ENCODE measurements around the gene GPANK1. TPM values are rescaled to one million over a fixed set of nuclear protein-coding genes. Genes with fewer than 3 reads are reported as not detected.

The GPANK1 gene
- total RNA-seq, 1 experiment from 2014 or later = 52.4 TPM

DNA sequence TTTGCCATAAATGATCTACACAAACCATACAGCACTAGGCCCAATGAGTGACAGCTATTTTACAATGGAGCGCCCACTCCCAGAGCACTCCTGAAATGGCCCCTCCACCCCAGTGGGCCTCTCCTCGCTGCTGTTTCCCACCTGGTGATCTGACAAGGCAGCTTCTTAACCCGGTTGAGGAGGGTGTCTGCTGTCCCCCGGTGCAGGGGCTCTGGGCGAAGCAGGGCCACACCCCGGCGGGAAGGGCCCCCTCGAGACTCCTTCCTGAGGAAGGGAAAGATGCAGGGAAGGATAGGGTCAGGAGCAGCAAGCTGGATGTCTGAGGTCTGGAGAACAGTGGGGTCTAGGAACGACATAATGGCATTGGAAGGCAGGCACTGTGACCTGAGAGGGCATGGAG is 28.1 kb upstream of the GPANK1 start:
- in situ Hi-C loops (cut with HindIII; ENCODE audit: low pct_unique_long_range_greater_than_20kb, low sequenced_read_pairs) = no loop called here
- no peak for DNase-seq (ENCODE audit: low read depth)

DNA sequence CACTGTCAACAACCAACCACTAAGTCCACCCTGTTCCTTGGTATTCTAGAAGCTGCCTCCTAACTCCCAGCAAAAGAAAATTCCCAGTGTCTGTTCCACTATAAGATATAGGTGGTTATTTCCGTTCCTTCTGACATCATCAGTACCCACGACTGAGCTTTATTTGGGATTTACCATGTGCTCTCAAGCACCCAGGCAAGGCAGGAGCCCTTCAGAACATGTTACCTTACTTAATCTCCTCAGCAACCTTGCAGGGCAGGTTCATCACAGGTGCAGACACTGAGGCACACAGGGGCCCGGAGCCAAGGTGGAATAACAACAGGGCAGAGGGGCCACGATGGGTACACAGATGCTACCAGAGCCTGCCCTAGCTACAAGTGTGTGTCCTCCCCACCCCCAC is 27.6 kb upstream of the GPANK1 start:
- no peak for DNase-seq (ENCODE audit: low read depth)
- in situ Hi-C loops (cut with HindIII; ENCODE audit: low pct_unique_long_range_greater_than_20kb, low sequenced_read_pairs) = no loop called here

DNA sequence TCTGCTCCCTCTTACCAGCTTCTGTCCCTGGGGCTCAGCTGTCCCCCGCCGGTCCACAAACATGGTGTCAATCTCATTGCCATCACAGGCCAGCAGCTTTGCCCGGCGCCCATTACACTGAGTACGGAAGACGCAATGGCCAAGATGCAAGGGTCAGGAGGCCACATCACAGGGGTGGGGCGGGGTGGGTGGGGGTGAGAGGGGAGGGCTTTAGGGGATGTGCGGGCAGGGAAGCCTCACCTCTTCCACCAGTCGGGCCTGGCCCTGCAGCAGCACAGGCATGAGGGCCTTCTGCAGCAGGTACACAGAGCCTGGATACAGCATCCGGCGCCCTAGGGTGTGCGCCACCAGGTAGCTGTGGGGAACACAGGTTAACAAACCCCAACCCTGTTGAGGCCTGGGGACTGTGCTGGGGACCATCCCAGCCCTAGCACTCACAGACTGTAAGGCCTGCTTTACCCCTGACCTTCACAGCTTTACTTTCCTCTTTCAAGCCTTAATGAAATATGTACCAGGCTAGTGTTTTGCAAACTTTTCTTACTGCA is 26.8 kb upstream of the GPANK1 start:
- in situ Hi-C loops (cut with HindIII; ENCODE audit: low pct_unique_long_range_greater_than_20kb, low sequenced_read_pairs) = no loop called here
- DNase-seq (ENCODE audit: low read depth) = no peak

DNA sequence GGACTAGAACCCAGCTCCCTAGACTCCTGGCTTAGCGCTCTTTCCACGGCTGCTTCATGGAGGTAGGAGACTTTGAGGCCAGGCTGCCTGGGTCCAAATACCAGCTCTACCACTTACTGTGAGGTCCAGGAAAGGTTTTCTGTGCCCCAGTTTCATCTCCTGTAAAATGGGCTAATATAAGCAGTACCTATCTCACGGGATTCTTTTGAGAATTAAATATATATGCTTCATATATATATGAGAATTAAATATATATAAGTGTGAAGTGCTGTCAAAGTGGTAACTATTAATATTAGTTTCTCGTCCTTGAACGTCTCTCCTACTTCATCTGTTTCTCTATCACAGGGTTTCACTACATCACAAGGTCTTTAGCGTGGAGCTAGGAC is 26.3 kb upstream of the GPANK1 start:
- in situ Hi-C loops (cut with HindIII; ENCODE audit: low pct_unique_long_range_greater_than_20kb, low sequenced_read_pairs) = no loop called here
- no peak for DNase-seq (ENCODE audit: low read depth)

DNA sequence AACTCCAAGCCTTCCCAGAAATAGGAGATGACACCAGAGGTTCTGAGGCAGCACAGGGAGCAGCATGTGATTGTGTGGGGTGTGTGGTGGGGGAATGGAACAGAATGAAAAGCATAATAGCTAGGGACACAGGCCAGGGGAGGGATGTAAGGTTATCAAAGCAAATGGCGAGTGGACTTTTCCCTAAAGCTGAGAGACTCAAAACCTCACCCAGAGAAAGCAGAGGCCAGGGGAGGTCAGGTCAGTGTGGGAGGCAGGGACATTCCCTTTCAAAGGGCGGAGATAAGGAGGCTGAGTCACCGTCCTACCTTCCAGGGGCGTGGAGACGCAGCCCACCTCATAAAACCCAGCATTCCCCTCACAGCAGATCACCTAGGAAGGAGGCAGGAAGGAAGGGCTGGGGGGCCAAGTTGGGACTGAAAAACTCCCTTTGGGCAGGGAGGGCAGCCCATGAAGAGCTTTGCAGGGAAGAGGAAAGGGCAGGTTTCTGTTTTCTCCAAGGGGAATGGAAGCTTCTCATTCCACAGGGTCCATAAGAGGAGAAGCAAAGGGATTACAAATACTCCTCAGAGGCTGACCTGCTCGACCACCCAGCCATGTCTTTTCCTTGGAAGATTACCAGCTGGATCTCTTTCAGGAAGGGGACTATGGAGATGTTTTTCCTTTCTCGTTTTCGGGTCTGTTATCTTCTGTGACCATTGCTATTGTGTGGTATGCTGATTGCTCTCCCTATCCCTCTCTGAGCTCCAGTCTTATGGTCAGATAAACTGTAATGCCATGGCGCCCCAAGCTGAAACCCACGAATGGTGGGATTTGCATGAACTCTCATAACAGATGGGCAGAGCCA is 25.7 kb upstream of the GPANK1 start:
- in situ Hi-C loops (cut with HindIII; ENCODE audit: low pct_unique_long_range_greater_than_20kb, low sequenced_read_pairs) = no loop called here
- DNase-seq (ENCODE audit: low read depth) = no peak

DNA sequence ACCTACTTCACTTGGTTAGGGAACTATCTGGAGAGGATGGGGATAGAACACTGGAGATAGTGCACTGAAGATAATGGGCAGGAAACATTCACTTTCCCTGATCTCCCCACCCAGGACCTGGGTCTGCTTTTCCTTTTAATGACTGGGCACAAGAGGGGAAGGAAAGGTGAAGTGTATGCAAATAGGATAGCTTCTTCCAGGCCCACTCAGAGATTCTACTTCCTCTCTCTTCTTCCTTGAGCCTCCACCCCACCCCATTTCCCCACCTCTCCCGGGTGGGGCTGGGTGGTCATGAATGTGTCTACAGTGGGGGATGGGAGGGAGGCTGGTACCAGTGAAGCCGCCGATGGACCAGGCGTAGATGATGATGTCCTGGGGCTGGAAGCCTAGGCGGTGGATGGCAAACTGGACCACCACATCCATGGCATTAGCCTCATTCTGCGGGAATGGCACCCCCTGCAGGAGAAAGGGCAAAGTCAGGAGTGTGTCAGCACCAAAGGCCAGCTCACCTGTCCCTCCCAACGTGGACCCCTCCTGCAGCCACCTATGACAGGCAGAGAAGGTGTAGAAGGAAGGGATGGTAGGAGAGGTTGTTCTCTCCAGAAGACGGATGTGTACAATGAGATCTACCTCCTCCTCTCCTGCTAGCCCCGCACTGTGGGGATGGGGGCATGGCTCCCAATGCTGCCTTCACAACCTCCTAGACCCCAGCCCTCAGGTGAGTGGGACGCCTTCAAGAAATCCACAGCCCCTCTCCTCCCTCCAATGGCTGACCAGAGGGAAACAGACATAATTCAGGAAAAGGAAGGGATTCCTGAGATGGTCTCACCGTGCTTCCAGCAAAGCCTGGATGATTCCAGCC is 24.7 kb upstream of the GPANK1 start:
- in situ Hi-C loops (cut with HindIII; ENCODE audit: low pct_unique_long_range_greater_than_20kb, low sequenced_read_pairs) = no loop called here
- DNase-seq (ENCODE audit: low read depth) = no peak

DNA sequence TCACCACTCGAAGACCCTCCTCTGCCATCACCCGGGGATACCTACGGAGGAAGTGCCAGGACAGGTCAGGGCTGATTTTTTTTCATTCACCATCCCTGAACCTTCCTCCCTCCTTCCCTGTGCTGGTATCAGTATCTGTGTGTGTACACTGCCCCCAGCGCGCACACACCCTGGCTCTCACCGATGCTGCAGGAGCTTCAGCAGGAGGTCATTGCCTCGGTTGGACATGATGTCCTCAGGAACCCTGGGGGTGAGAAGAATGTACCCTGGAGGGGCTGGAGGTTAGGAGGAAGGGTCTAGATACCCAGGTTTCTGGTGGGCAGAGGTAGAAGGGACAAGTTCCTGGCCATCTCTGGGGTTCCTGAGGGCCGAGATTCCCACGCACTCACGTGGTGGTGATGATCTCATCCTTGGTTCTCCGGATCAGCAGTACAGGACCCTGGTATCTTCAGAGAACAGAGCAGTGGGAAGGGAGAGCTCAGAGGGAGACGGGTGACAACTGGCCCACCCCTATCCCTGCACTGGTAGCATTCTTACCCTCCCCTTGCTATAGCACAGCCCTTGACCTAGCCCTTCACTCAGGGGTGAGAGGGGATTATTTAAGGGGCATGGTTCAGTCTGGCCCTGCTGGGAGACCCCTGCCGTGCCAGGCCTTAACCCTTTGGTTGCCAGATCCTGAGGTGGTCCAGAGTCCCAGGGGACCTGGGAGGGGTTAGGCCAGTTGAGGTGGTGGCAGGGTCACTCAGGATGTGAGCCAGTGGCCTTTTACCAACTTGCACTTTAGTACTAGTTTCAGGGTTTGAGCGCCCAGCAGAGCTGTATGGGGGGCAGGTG is 23.3 kb upstream of the GPANK1 start:
- in situ Hi-C loops (cut with HindIII; ENCODE audit: low pct_unique_long_range_greater_than_20kb, low sequenced_read_pairs) = no loop called here
- no peak for DNase-seq (ENCODE audit: low read depth)

DNA sequence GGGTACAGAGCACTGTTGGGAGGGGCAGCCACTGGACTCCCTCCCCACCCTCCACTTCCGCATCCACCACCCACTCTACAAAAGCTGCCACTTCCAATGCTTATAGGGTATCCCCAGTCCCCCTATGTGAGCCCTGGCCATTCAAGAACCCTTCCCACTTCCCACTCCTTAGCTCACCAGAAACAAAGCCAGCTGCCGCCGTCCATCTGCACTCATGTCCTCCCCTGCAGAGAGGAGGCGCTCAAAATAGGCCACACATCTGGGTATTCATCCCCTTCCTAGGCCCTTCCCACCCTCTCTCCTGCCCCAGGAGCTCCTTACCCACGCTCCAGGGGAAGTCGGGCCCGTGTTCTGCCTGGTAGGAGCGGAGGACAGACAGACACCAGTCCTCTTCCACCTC is 22.5 kb upstream of the GPANK1 start:
- no peak for DNase-seq (ENCODE audit: low read depth)
- in situ Hi-C loops (cut with HindIII; ENCODE audit: low pct_unique_long_range_greater_than_20kb, low sequenced_read_pairs) = no loop called here

DNA sequence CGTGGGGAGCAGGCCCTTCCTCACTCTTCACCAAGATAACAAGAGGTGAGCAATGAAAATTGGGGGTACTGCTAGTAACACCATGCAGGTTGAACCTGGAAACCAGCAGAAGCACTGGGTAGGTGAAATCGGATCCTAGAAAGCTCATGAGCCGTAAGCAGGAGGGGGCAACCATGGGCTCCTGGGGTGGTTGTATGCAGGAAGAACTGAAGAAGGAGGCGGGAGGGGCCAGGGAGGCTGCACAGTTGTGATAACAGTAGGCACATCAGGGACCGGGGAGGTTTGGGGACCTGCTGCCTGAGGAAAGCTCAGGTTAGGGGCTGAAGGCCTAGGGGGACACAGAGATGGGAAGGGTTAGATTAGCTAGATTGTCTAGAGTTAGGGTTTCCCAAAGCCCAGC is 21.7 kb upstream of the GPANK1 start:
- in situ Hi-C loops (cut with HindIII; ENCODE audit: low pct_unique_long_range_greater_than_20kb, low sequenced_read_pairs) = no loop called here
- DNase-seq (ENCODE audit: low read depth) = no peak

DNA sequence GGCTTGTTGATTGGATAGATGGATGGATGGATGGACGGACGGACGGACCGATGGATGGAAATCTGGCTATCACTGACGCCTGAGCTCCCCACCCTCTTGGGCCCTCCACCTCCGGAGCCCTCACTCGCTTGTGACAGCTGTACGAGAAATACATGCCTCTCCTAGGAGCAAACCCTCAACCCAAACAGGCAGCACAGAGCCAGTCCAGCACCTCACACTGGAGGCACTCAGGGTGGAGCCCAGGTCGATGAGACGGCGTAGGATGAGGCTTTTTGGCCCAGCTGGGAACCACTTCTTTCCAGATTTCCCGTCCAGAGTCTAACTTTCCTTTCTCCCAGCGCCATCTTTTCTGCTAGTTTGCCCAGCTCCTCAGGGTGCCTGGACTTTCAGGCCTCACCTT is 18.8 kb upstream of the GPANK1 start:
- DNase-seq (ENCODE audit: low read depth) = no peak
- in situ Hi-C loops (cut with HindIII; ENCODE audit: low pct_unique_long_range_greater_than_20kb, low sequenced_read_pairs) = no loop called here

DNA sequence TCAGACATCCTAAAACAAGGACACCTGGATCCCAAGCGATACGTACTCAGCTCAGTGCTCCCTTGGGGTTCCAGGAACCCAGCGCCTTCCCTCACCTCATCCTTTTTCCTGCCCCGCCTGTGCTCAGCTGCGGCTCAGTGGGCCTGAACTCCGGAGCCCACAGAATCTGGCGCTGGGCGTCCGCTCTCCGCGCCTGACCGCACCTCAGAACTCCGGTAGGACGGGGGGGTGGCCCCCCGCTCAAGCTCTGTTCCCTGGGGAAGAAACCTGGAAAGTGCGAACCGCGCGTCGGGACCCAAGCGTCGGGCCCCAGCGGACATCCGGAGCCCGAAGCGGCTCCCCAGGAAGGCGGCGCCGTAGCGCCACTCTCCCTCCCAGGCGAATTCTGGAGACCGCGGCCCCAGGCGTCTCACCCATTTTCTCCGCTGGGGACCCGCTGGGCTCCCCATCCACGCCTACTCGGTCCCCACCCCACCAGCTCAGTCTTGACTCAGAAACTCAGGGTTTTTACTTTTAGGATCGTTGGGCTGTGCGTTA is 16.4 kb upstream of the GPANK1 start:
- in situ Hi-C loops (cut with HindIII; ENCODE audit: low pct_unique_long_range_greater_than_20kb, low sequenced_read_pairs) = no loop called here
- no peak for DNase-seq (ENCODE audit: low read depth)

DNA sequence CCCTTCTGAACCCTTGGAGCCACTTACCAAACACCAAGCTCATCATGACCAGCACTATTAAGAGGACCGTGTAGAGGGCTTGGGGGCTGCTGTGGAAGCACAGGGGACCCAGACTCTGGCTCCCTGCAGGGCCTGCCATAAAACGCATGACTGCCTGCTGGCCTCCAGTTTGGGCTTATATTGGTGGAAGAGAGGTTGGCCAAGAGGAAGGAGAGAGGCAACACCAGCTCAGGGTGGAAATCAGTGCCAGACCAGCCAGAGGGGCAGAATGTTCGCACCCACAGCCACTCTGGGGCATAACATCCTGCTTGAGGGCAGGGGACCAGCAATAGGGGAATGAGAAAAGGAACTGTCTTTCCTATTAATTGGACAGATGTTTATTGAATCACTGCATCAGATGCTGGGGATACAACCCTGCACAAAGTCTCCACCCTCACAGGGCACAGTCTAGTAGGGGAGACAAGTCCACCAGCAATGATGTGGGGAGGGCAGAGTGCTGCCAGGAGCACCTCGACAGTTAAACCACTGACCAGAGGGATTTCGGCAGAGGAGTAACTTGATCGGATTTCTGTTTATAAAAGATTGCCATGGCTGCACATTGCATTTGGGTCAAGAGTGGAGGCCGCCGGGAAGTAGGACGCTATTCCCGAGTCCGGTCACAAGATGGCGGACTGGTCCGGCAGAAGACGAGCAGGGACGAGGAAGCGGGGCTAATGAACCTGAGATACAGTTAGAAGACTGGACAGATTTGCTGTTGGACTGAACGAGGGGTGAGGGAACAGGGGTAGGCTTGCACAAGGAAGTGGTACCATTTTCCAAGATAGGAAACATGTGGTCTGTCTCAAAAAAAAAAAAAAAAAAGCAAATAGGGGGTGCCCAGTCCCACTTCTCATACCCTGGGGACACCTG is 15.7 kb upstream of the GPANK1 start, which contains the start of gene LY6G5C:
Gene LY6G5C (minus strand): TSS at position 842 of the 909 bp plus-strand sequence. CDS start 694 bp downstream, at position 148.
- DNase-seq (ENCODE audit: low read depth) = peak; percentile 84
- in situ Hi-C loops (cut with HindIII; ENCODE audit: low pct_unique_long_range_greater_than_20kb, low sequenced_read_pairs) = no loop called here

DNA sequence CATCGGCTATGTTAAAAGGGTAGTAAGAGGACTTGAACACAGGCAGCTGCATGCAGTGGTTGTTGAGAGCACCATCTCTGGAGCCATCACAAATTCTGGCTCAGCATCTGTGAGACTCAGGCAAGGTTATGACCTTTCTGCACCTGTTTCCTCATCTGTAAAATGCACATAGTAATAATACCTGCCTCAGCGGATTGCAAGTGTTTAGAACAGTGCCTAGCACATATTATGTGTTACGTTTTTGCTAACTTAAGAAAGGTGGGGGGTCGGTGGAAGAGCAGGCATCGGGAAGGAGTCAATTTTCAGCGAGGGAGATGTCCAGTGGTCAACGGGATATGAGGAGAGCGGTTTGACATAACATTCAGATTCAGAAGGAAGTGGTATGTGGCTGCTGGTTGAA is 13.2 kb upstream of the GPANK1 start:
- in situ Hi-C loops (cut with HindIII; ENCODE audit: low pct_unique_long_range_greater_than_20kb, low sequenced_read_pairs) = no loop called here
- no peak for DNase-seq (ENCODE audit: low read depth)

DNA sequence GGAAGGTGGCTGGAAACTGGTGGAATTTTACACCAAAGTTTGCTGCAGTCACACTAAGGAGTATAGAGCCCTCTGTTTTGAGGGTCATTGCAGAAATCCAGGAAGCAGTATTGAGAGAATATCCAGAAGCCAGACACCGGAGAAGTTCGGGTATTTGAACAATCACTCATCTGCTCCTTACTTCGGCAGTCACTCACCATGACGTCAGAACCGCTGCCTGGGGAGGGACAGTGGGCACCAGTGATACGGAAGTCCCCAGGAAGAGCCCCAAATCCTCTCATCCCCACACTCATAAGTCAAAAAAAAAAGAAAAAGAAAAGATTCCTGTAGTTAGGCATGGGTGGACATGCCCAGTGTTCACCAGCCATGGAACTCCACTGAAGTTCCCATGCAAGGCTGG is 12.1 kb upstream of the GPANK1 start:
- no peak for DNase-seq (ENCODE audit: low read depth)
- in situ Hi-C loops (cut with HindIII; ENCODE audit: low pct_unique_long_range_greater_than_20kb, low sequenced_read_pairs) = no loop called here

DNA sequence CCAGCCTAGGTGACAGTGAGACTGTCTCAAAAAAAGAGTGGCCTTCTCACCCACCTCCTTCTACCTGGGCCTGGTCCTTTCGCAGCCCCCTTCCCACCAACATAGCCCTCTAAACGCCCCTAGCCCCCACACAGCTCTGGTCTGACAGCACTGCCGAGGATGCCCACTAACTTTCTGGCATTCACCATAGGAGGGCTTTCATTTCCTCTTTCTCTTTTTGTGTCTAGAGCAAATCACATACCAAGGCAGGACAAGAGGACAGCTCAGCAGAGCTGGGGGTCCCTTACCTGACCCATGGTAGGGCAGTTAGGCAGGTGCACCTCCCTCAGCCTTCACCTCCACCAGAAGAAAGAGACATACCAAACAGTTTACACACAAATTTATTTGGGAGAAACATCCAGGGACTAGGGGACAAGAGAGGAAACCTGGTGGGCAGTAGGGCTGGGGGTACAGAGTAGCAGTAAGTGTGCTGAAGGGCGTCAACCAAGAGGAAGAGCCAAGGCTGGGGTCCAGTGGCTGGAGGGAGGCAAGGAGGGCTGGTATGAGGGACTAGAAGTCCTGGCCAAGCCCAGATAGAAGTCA is 11.6 kb upstream of the GPANK1 start:
- DNase-seq (ENCODE audit: low read depth) = no peak
- in situ Hi-C loops (cut with HindIII; ENCODE audit: low pct_unique_long_range_greater_than_20kb, low sequenced_read_pairs) = no loop called here

DNA sequence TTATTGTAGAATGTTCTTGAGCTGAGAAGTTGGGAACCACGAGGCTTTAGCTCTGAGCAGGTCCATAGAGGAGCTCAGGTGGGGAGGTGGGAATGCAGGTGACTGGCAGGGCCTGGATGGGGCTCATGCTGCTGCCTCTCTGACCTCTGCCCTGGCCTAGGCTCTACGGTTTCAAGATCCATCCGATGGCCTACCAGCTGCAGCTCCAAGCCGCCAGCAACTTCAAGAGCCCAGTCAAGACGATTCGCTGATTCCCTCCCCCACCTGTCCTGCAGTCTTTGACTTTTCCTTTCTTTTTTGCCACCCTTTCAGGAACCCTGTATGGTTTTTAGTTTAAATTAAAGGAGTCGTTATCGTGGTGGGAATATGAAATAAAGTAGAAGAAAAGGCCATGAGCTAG is 4.9 kb upstream of the GPANK1 start, which contains the start of gene LY6G5B:
Gene LY6G5B (plus strand): TSS at position 301 of the 400 bp plus-strand sequence. CDS start 975 bp downstream, outside the sequence.
- DNase-seq (ENCODE audit: low read depth) = no peak
- in situ Hi-C loops (cut with HindIII; ENCODE audit: low pct_unique_long_range_greater_than_20kb, low sequenced_read_pairs) = no loop called here
